Measurements from ENCODE around the gene FOXB2.
"Not testable (repeated sequence)": the region's sequence is repeated elsewhere in the genome, so short reads cannot be mapped to it uniquely, and the experiment has no call there.

FOXB2 gene

DNA sequence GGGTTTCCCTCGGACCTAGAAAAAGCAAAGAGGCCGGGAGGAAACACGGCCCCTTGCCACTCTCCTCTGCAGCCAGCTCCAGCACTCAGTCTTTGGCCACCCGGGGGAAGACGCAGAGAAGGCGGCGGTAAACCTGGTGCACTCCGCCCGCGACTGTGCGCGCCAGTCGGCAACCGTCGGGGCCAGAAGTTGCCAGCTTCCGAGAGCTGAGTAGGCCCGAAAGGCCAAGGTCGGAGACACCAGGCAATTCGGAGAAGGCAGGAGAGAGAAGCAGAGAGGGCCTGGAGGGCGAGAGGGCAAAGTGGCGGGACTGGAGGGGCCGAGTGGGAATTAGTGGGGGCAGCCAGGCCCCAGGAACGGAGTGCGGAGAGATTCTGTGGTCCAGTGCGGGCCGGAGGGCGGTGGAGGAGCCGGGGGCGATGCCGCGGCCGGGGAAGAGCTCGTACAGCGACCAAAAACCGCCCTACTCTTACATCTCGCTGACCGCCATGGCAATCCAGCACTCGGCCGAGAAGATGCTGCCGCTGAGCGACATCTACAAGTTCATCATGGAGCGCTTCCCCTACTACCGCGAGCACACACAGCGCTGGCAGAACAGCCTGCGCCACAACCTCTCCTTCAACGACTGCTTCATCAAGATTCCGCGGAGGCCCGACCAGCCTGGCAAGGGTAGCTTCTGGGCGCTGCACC lies at the start of gene FOXB2:
FOXB2 (plus strand) TSS at position 420 of the 690 bp plus-strand sequence; CDS start at position 420, 0 bp downstream.
- DNase-seq (no peak), ATAC-seq (no peak)

DNA sequence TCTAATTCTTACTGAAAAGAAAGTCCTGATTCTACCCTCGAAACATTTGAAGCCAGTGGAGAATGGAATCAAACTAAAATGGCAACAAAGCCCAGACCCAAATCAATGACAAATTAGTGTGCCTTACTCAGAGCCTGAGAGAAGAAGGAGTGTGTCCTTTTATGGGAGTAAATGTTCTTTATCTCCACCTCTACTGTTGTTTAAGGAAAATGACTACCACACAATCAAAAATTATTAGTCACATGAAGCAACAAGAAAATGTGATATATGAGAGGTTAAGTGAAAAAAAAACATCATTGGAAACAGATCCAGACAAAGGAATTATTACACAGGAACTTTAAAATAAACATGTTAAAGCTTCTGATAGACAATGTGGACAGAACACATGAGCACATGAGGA lies 49.7 kb upstream of the FOXB2 start:
- no peak for DNase-seq
- no peak for ATAC-seq

DNA sequence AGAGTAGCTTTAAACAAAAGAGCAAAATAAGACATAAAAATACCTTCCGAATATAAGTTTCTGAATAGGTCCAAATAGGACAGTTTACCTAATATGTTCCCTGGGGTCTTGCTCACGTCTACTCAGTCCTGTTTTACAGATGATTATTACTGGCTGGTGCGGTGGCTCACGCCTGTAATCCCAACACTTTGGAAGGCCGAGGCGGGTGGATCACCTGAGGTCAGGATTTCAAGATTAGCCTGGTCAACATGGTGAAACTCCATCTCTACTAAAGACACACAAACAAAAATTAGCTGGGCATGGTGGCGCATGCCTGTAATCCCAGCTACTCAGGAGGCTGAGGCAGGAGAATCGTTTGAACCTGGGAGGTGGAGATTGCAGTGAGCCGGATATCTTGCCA lies 40.6 kb upstream of the FOXB2 start:
- not testable (repeated sequence) for DNase-seq, ATAC-seq

DNA sequence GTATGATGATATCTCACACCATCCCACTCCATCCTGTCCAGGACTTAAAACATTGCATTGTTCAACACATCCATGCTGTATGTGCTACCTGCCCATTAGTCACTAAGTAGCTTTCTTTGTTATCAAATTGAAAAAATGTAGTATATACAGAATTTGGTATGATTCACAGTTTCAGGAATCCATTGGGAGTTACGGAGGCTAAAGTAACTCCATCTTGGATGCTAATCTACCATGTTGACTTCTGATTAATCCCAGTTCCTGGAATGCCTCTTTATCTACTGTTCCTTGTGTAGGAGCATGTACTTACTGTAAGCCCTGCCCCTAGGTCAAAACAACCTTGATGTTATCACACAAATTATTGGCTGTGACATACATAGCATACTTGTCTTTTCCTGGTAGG lies 38.9 kb upstream of the FOXB2 start:
- ATAC-seq (no peak), DNase-seq (no peak)

DNA sequence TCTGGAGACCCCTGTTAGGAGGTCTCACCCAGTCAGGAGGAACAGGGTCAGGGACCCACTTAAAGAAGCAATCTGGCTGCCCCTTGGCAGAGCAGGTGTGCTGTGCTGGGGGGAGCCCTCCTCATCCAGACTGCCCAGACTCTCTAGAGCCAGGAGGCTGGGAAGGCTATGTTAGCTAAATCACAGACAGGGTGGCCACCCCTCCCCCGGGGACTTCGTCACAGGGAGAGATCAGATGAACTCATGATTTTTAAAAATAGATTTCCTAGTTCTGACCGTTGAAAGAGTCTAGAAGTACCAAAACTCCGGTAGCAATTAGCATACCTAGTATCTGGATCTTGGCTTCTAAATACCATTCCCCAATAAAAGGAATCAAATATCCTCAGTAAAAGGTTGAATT lies 35.0 kb upstream of the FOXB2 start:
- ATAC-seq (no peak), DNase-seq (no peak)

DNA sequence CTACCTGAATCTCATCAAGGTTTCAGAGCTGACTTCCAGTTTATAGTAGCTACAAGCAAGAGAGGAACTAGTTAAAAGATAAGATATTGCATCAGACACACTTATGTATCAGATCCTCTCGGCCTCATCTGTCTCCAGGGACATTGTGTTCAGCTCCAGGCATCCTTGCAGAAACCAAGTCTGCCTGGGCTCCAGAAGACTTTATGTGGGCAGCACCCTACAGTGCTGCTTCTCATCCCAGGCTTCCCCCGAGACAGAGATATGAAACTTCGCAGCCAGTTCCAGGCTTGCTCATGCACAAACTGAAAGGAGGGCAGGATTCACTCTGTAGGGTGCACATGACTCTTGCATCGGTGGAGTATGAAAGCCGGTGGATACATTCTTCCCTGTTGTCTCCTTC lies 33.9 kb upstream of the FOXB2 start:
- DNase-seq (no peak), ATAC-seq (no peak)

DNA sequence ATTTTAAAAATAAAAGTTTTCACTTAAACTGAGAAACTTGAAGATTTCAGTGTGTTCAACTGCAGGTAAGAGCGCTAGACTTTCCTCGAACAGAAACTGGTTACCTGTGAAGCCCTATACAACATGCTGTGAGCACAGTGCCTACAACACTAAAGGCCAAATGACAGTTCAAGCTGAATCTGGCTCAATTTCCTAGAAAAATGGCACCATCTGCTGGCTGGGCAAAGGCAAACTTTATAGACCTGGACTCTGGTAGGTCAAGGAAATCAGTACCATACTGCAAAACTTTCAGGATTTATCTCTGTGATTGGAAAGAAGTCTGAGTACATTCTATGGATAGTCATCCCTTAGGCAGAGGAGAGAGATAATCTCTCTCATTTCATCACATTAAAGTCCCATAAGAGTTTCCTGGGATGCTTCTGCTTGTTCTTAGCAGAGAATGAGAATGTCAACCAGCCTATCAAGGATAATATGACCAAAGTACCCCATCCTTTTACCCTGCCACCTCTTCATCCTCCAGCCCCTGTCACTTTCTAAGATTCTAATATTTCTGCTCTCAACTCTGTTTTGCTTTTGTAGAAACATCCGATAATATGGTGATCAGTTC lies 31.8 kb upstream of the FOXB2 start:
- DNase-seq (no peak), ATAC-seq (no peak)

DNA sequence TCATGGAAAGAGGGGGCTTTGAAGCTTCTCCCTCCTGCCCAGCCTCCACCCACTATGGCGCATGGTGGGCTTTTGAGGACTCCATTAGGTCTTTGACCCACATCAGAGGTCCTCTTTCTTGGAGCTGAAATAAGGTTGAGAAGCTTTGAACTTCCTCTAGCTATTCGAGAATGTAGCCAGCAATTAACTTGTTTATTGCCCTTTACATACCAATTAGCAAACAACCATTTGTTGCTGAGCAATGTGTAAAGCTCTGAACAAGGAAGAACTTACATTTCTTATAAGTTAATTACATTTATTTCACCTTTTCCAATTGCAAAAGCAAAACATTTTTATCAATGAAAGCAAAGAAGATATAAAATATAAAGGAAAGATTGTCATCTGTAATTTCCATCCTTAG lies 30.5 kb upstream of the FOXB2 start:
- DNase-seq (no peak), ATAC-seq (no peak)

DNA sequence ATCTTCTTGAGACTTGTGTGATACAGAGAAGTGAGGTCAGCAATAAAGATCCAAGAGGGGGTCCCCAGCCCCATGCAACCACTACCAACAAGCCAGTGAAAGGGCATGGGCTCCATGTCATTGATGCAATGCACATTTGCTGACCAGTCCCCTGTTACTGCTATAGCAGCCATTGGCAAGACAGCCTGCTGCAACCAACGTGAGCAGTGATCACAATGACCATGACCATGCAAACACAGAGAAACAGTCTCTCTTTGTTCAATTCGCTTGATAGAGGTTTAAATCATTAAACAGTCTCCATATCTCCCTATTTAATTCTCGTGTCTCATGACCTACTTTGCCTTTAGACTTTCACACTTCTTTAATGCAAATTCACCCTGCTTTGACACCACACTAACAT lies 30.0 kb upstream of the FOXB2 start:
- DNase-seq (no peak), ATAC-seq (no peak)

DNA sequence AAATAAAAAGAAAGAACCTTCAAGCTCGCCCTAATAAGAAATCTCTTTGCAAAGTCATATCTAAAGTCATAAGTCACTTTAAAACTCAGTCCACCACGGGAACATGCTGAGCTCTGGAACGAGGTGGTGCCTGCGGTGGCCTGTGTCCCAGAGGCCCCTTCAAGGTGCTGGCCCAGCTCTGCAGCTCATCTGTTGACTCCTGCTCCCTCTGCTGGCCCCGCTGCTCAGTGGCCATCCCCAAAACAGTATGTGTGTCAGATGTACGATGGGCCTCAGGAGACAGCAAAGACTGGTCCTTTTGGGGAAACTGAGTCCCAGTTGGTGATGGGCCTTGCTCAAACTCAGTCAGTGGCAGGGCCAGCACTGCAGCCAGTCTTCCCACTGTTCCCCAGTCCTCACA lies 22.8 kb upstream of the FOXB2 start:
- peak; percentile 16 for DNase-seq
- ATAC-seq = no peak

DNA sequence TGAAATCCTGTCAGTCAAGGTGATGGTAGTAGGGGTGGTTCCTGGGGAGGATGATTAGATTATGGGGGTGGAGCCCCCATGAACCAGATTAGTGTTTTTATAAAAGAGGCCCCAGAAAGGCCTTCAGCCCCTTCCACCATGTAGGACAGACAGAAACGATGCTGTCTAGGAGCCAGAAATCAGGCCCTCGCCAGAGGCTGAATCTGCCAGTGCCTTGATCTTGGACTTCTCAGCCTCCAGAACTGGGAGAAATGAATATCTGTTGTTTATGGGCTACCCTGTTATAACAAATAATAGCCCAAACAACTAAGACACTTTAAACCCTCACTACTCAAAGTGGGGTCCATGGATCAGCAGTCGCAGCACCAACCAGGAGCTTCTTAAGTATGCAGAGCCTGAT lies 20.2 kb upstream of the FOXB2 start:
- ATAC-seq (no peak), DNase-seq (no peak)

DNA sequence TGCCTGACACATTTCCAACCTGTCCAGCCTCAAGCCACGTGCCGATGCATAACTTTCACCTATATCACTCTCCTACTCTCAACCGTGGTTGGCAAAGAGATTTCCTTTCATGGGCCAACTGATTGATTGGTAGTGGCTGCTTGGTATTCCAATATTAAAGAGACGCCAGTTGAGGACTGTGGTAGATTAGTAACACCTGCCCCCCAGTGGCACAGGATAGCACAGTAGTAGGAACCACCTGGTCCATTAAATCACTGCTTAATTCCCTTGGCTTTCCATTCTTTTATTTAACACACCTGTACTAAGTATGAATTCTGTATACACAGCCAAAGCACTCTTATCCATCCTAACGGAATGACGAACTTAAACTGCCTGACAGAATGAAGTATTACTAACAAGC lies 19.1 kb upstream of the FOXB2 start:
- DNase-seq = no peak

DNA sequence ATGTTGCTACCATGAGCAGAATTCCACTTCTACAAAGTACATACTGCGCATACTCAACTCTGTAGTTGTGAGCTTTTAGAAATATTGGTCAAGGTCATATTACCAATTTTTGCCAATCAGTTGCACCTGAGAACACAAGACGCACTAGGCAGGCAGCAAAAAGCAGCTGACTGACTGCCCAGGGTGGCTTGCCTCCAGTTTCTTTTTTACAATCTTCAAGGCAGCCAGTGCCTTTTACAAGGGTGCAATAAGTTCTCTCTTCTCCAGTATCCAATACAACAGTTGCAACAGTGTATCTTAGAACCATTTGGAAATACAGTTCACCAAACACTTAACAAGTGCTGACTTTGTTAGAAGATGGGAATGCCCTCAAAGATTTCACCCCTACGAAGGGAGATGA lies 16.1 kb upstream of the FOXB2 start:
- DNase-seq (no peak), ATAC-seq (no peak)

More for the DNA sequence above, 19.1 kb upstream of the FOXB2 start:
- no peak for ATAC-seq

DNA sequence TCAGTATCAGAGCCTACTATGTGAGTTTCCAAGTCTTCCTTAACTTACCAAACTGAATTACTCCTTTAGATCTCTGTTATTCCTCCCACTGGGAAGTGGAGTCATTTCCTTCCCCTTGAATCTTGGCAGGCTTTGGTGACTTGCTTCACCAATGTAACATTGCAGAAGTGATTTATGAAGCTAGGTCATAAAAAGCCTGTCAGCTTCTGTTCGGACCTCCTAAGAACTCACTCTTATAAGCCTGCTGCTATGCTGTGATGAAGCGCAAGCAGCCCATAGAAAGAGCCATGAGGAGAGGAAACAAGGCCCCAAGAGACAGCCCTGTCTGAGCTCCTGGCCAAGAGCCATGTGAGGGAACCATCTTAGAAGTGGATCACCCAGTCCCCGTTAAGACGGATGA lies 14.2 kb upstream of the FOXB2 start:
- ATAC-seq (no peak), DNase-seq (no peak)

DNA sequence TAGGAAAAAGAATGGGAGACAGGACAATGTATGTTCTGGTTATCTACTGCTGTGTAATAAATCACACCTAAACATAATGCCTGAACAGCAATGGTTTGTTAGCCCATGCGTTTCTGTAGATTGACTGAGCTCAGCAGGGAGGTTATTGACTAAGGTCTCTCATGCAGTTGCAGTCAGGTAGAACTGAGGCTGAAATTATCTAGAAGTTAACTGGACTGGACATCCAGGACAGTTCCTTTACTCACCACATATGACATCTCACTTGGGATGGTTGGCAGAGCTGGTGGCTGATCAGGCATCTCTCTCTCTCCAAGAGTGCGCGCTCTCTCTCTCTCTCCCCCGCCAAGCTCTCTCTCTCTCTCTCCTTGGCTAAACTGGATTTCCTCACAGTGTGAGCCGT lies 8.9 kb upstream of the FOXB2 start:
- ATAC-seq = no peak

DNA sequence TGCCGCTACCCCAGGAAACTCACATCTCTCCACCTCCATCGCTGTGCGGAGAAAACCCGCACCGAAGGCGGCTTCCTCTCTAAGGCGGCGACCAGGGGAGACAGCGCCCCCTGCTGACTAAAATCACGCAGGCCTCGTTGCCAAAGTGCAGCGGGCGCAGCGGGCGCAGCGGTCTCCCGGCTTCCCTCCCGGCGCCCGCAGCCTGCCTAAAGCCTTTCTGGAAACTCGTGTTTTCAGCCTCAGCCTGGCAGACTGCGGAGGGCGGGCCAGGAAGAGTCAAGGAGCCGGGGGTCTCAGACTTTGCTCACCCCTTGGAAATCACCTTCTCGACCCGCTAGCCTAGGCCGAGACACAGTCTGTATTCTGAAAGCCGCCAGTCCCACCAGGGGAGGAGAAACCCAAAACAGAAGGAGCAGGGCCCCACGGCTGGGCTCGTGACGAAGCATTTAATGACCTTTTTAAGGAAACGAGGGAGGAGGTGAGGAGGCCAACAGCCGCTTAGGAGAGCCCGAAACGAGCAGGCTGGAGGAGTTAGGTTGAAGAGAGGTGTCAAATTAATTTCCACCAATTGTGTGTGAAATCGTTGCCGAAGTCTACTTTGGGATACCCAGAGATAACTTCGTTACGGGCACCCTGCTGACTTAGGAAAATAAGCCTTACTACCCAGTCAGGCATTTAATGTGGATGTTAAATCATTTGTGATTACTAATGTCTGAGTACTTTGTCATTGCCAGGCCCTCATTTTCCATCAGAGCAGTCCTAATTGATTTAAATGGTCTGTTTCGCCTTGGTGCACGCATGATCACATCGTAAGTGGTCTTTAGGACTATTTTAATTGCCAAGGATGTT lies 7.3 kb upstream of the FOXB2 start:
- peak; percentile 65 for ATAC-seq

More for the DNA sequence above, 8.9 kb upstream of the FOXB2 start:
- no peak for DNase-seq

DNA sequence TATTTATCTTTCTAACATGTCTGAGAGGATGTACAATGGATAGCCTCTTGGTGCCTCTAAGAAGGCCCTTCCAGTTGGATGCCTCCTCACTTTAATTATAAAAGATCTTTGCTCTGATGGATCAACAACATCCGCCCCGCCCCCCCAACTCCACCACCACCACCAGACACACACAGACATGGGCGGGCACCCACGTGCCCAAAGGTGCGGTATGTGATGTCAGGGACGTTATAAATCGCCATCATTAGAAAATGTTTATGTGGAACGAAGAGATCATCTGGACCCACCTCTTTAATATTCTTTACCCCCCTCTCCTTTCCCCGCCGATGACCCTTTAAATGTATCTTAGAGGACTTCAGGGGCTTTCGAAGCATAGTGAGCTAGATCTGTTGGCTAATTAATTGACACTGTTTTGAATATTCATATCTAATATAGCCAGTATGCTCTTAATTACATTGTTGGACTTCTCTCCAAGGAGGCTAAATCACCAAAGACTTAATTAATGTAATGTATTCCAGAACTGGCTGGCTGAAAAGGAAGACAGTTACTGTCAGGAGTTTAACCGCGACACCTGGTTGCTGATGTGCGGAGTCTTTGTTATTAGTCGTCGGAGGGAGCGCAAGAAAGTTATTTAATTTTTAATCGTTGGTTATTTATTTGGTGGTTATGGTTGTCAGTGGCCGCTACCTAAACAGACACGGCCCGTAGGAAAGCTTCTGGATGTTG lies 6.1 kb upstream of the FOXB2 start:
- DNase-seq = no peak
- ATAC-seq = no peak

More for the DNA sequence above, 7.3 kb upstream of the FOXB2 start:
- peak; percentile 79 for DNase-seq

DNA sequence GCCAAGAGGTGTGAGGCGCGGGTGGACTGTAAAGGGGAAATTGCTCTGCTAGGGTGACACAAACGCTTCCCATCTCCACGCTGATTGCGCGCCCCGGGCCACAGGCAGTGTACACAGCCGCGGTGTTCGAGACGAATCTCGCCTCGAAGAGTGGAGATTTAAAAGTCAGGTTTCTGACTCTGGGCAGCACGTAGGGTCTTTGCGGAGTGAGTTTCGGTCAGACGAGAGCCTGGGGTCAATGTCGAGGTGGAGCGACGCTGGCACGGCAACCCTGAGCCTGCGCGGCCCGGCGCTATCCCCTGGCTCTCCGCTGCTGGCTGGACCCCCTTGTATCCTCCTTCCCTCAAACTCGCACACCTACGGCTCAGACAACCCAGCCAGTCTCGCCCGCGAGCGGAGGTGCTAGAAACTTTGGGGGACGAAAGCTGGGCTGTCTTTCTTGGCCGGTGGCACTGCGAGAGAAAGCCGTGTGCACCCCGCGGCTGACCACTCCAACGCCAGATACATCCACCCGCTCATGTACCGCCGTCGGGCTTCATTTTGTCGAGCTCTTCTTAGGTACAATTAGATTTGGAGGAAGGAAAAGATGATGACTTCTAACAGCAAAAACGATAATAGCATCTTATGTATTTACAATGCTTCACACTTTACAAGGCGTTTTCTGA lies 5.4 kb upstream of the FOXB2 start:
- DNase-seq (peak; percentile 5), ATAC-seq (no peak)

DNA sequence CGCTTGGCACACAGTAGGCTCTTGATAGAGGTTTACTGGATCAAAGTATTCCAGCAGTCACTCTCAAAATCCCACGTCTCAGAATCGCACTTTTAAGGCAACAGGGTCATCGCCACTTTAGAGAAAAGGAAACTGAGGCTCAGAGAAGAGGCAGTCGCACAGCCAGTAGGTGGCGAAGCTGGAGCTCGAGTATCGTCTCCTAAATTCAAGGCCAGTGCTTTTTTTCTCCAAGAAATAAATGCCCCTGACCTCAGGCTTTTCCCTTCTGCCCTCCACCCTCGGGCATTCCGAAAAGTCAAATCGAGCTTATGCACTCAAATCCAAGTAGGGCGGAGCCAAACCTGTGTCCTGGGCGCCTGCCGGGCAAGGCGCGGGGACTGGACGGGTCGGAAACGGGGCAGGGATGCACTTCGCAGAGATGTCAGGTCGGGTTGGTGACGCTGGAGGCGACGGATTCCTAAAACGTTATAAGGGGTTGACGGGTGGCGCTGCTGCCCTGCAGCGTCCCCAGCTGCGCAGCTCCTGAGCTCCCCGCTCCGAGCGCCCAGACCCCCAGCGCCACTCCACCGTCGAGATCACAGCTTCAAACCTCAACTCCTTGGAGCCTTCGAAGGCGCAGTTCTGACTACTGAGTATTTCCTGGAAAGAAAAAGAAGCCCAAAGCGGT lies 4.7 kb upstream of the FOXB2 start:
- DNase-seq (peak; percentile 5), ATAC-seq (no peak)

DNA sequence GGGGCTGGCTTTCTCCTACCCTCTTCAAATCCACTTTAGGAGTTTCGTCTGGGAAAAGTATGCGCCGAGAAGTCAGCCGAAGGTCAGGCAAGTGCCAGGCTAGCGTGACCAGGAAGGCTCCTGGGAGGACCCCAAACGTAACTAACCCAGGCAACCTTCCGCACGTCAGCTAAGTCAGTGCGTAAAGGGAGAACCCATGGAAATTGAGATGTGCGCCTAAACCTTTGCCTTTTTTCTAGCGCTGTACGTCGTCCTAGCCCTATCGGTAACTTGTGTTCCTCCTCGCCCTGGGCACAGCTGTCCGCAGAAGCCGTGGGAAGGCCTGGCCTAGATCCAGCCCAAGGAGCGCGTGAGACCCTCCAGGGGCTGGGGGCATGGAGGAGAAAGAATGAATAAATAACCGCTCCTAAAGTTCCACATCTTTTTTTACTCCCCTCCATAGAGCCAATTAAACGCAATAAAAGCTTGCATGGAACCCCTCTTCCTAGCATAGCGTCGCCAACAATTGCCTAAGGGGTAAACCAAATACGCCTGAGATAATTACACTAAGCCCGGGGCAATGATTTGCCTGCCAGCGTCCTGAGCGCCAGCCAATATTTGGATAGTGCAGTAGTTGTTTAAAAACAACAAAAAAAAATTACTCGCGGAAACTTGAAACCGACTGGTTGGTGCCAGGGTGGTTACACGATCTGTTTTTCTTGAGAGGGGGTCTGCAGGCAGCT lies 4.0 kb upstream of the FOXB2 start:
- DNase-seq = no peak
- no peak for ATAC-seq

DNA sequence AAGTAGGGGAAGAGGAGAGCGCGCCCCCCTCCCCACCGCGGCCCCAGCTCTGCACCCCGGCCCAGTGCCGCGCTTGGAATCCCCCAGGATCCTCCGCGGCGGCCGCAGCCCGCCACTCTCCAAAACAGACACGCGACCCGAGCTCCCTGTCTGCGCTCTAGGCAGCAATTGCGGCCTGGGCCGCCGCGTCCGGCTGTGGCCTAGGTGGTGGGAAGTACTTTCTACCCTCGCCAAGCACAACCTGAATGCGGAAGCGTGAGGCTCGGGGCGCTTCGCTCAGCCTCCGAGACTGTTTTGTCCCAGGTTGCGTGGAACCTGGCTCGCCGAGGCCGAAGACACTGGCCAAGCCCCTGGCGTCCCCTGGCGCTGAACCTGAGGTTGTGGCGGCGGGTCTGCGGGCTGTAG lies 3.3 kb upstream of the FOXB2 start:
- DNase-seq = peak; percentile 5
- no peak for ATAC-seq
